NCI-H2081 treated with DMSO at 0.1 percent for 48 hours (cell line): Measurements from ENCODE around the gene PTPRU.

ENCODE experiments used
- DNase-seq: peaks from one replicate; lab custom pipeline; 2025; lab: John Stamatoyannopoulos, UW

The PTPRU gene

DNA sequence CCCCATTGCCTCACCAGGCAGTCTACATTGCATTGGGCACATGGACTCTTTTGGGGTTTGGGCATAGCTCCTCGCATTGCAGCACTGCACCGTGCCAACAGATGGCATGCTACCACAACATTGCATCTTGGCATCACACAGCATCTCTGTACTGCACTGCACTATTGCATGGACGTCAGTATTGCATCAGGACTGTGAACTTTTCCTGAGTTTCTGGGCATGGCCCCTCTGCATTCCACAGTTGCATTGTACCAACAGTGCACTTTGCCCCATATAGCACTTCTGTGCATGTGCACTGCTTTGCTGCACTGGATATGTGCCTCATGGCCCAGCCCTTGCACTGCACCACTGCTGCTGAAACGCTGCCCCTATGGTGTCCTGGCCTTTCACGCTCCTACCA lies 9.6 kb downstream of the PTPRU start:
- no peak for DNase-seq

GRCh38 chr1:29247044-29247443 lies 10.7 kb downstream of the PTPRU start:
- DNase-seq: no peak

DNA sequence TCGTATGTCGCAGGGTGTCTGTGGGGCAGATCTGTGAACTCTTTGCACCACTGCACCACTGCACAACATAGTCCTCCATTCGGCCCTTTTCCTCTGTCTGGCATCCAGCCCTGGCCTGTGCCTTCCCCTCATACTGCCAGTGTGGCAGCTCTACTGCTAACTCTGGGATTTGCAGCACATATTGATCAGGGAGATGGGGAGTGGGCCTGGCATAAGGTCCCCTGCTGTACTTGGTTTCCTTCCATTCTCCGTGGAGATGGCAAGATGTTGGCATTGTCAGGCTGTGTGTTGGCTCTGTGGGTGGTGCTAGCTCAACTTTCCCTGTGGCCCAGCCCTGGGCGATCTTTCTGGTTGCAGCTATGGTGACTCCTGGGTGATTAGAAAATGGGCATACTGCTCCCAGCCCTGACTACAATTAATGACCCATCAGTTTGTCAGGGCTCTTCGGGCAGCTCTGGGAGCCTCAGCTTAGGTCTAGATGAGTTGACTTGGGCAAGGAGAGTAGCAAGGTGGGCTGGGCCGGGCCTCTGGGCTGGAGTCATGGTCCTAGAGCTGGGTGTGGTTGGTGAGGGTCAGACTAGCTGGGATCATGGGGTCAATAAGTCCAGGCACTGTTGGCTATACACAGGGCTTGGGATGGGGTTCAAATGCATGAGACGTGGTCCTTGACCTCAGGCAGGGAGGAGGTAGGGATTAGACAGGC lies 11.4 kb downstream of the PTPRU start:
- no peak for DNase-seq

- DNase-seq: no peak
Measured at GRCh38 chr1:29248409-29248808, 12.1 kb downstream of the PTPRU start.

GRCh38 chr1:29249170-29249691 lies 12.9 kb downstream of the PTPRU start:
- DNase-seq: no peak

- DNase-seq: no peak
Measured at GRCh38 chr1:29249951-29250581, 13.7 kb downstream of the PTPRU start.

- DNase-seq: no peak
Measured at GRCh38 chr1:29251164-29252124, 15.1 kb downstream of the PTPRU start.

GRCh38 chr1:29253180-29253579 lies 16.9 kb downstream of the PTPRU start:
- no peak for DNase-seq

GRCh38 chr1:29254346-29254745 lies 18.0 kb downstream of the PTPRU start:
- DNase-seq: no peak

- no peak for DNase-seq
Measured at GRCh38 chr1:29255134-29255666, 18.9 kb downstream of the PTPRU start.

DNA sequence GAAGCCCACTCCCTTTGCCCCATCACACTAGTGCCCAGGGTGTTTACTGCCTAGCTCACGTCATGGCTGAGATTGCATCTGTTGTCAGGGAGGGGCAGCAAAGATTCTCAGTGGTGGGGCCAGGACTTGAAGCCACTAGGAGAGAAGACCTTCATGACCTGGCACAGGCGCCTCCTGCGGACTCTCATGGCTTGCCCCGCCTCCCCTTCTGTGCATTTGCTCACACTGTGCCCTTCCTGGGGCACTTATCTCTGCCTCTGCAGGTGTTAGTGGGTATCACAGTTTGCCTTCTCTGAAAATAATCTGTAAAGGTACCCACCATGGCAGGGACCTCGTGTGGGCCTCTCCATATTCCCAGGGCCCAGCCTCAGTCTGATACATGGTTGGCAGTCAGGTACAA lies 20.1 kb downstream of the PTPRU start:
- DNase-seq: no peak

GRCh38 chr1:29256979-29257804 lies 20.9 kb downstream of the PTPRU start:
- DNase-seq: no peak

- DNase-seq: no peak
Measured at GRCh38 chr1:29258189-29258975, 22.1 kb downstream of the PTPRU start.

- no peak for DNase-seq
Measured at GRCh38 chr1:29258976-29259801, 22.9 kb downstream of the PTPRU start.

GRCh38 chr1:29259802-29260441 lies 23.6 kb downstream of the PTPRU start:
- DNase-seq: no peak

DNA sequence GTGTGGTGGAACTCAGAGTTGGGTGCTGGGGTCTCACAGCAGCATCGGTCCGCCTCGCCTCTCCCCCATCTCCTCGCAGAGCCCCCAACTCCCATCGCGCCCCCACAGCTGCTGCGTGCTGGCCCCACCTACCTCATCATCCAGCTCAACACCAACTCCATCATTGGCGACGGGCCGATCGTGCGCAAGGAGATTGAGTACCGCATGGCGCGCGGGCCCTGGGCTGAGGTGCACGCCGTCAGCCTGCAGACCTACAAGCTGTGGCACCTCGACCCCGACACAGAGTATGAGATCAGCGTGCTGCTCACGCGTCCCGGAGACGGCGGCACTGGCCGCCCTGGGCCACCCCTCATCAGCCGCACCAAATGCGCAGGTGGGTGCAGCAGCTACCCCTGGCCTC lies 24.2 kb downstream of the PTPRU start:
- no peak for DNase-seq

DNA sequence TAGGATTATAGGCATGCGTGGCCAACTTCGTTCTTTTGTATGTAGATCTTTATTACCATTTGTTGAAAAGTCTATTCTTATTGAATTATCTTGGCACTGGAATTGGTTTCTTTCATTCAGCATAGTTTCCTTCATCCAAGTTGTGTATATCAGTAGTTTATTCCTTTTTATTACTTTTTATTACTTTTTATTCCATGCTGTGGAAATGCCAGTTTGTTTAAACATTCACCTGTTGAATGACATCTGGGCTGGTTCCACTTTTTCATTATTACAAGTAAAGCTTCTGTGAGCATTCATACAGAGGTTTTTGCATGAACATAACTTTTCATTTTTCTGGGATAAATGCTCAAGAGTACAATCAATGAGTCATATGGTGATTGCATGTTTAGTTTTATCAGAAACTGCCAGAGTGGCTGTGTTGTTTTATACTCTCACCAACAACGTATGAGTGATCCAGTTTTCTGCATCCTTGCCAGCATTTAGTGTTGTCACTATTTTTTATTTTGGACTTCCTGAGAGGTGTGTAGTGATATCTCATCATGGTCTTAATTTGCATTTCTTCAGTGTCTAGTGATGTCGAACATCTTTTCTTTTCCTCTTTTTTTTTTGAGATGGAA lies 28.6 kb downstream of the PTPRU start:
- no peak for DNase-seq

GRCh38 chr1:29266912-29267311 lies 30.6 kb downstream of the PTPRU start:
- DNase-seq: no peak
